ENCODE results near the gene MAP2K3.
A peak's percentile ranks its signal among the peaks of the same experiment; 100 is the strongest.

Gene MAP2K3

GRCh38 chr17:21283482-21284318 lies 811 bp upstream of the MAP2K3 start:
- Histone ChIP-seq H3K4me3 (ENCODE audit: low read length) (peak overlapping the region; percentile 32; the same call in 1 of the 2 replicates), H3K27ac (ENCODE audit: low read length) (no peak overlapping the region), H3K9me3 (ENCODE audit: control insufficient read depth, insufficient read depth, low read length) (no peaks in the 10 kb centered on the region), H3K4me1 (ENCODE audit: control insufficient read depth, insufficient read depth, low read length) (no peaks in the 10 kb centered on the region; the same call in 1 of the 2 replicates), H3K36me3 (ENCODE audit: control insufficient read depth, insufficient read depth, low read length) (no peaks in the 10 kb centered on the region), H3K27me3 (ENCODE audit: control insufficient read depth, insufficient read depth, low read length) (no peaks in the 10 kb centered on the region; the same call in 1 of the 2 replicates)
- no peak for DNase-seq (ENCODE audit: low read depth, low spot score)
- WGBS (ENCODE audit: insufficient coverage, insufficient read length): no CpG with 5 or more reads among the region's 49 CpGs

DNA sequence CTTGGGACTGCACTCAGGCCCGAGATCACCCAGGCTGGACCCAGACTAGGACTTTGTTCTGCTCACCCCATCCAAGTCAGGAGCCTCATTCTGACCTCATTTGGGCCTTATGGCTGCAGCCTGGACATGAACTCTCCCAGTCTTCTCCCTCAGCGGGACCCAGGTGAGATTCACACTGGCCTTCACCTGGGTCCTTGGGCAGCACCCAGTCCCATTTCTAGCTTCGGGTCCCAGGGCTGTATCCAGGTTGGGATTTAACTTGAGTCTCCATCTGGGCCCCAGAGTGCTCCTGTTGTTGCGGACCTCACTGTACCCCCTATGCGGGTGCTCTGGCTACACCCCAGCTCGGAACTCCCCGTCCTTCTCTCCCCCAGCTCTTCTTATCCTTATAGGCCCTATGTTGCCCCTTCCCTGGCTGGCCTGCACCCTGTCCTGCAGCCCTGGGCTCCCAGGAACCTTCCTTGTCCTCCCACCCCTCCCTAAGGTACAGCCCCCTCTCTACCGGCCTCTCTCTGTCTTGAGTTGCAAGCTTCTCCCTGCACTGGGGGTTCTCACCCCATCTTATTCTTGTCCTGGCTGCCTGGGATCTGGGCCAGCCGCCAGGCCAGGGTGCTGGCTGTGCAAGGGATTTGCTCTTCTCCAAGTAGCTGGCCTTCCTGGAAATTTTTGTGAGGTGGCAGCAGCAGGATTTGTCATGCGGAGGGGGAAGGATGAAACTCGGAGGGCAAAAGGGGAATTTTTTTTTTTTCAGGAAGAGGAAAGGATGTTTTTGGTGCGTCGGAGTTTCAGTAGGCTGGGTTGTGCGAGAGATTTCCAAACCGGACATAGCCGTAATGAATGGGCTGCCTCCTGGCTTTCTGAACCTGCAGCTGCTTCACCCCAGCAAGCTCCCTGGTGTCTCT lies 904 bp downstream of the MAP2K3 start:
- H3K27ac ChIP-seq (ENCODE audit: low read length): no peak overlapping the region
- no peaks in the 10 kb centered on the region; the same call in 1 of the 2 replicates for H3K4me1 ChIP-seq (ENCODE audit: control insufficient read depth, insufficient read depth, low read length)
- no peaks in the 10 kb centered on the region; the same call in 1 of the 2 replicates for H3K27me3 ChIP-seq (ENCODE audit: control insufficient read depth, insufficient read depth, low read length)
- WGBS (ENCODE audit: insufficient coverage, insufficient read length): no CpG with 5 or more reads among the region's 16 CpGs
- no peaks in the 10 kb centered on the region for H3K36me3 ChIP-seq (ENCODE audit: control insufficient read depth, insufficient read depth, low read length)
- no peak for DNase-seq (ENCODE audit: low read depth, low spot score)
- peak overlapping the region; percentile 77 for H3K4me3 ChIP-seq (ENCODE audit: low read length)
- H3K9me3 ChIP-seq (ENCODE audit: control insufficient read depth, insufficient read depth, low read length): no peaks in the 10 kb centered on the region

DNA sequence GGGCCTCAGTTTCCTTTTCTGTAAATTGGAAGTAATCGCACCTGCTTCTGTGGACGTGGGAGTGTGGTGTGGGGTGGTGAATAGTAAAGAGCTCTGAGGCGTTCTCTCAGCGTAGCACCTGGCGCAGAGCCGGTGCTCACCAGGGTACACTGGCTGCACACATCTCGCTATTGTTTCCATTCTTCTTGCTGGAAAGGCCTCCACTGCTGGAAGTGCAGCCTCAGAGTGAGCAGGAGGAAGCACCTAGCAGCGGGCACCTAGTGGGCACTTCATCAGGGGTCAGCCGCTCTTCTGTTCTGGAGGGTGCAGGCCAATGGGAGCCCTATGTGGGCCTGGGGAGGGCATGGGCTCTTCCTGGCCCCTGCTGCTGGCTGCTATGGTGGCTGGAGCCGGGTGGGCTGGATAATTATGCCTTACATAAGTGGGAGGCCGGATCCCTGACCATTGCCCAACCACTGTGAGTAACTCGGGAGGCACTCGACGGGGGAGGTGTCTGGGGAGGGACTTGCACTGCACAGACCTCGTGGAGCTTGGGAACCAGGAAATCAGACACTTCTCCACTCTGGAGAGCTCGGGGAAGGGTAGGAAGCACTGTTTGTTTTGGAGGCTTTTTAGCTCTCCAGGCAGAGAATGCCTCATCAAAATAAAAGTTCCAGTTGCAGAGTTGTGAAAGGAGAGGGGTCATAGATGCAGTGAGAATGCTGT lies 1.7 kb downstream of the MAP2K3 start:
- no peaks in the 10 kb centered on the region; the same call in 1 of the 2 replicates for H3K4me1 ChIP-seq (ENCODE audit: control insufficient read depth, insufficient read depth, low read length)
- no peaks in the 10 kb centered on the region for H3K36me3 ChIP-seq (ENCODE audit: control insufficient read depth, insufficient read depth, low read length)
- no peaks in the 10 kb centered on the region for H3K9me3 ChIP-seq (ENCODE audit: control insufficient read depth, insufficient read depth, low read length)
- no peak overlapping the region for H3K27ac ChIP-seq (ENCODE audit: low read length)
- WGBS (ENCODE audit: insufficient coverage, insufficient read length): no CpG with 5 or more reads among the region's 16 CpGs
- H3K4me3 ChIP-seq (ENCODE audit: low read length): no peak overlapping the region
- H3K27me3 ChIP-seq (ENCODE audit: control insufficient read depth, insufficient read depth, low read length): no peaks in the 10 kb centered on the region; the same call in 1 of the 2 replicates
- DNase-seq (ENCODE audit: low read depth, low spot score): no peak

- no peaks in the 10 kb centered on the region; the same call in 1 of the 2 replicates for H3K4me1 ChIP-seq (ENCODE audit: control insufficient read depth, insufficient read depth, low read length)
- no peak for DNase-seq (ENCODE audit: low read depth, low spot score)
- WGBS (ENCODE audit: insufficient coverage, insufficient read length): no CpG with 5 or more reads among the region's 9 CpGs
- no peak overlapping the region for H3K4me3 ChIP-seq (ENCODE audit: low read length)
- no peaks in the 10 kb centered on the region; the same call in 1 of the 2 replicates for H3K27me3 ChIP-seq (ENCODE audit: control insufficient read depth, insufficient read depth, low read length)
- H3K9me3 ChIP-seq (ENCODE audit: control insufficient read depth, insufficient read depth, low read length): no peaks in the 10 kb centered on the region
- no peaks in the 10 kb centered on the region for H3K36me3 ChIP-seq (ENCODE audit: control insufficient read depth, insufficient read depth, low read length)
- H3K27ac ChIP-seq (ENCODE audit: low read length): no peak overlapping the region
Measured at GRCh38 chr17:21286909-21287702, 2.6 kb downstream of the MAP2K3 start.

DNA sequence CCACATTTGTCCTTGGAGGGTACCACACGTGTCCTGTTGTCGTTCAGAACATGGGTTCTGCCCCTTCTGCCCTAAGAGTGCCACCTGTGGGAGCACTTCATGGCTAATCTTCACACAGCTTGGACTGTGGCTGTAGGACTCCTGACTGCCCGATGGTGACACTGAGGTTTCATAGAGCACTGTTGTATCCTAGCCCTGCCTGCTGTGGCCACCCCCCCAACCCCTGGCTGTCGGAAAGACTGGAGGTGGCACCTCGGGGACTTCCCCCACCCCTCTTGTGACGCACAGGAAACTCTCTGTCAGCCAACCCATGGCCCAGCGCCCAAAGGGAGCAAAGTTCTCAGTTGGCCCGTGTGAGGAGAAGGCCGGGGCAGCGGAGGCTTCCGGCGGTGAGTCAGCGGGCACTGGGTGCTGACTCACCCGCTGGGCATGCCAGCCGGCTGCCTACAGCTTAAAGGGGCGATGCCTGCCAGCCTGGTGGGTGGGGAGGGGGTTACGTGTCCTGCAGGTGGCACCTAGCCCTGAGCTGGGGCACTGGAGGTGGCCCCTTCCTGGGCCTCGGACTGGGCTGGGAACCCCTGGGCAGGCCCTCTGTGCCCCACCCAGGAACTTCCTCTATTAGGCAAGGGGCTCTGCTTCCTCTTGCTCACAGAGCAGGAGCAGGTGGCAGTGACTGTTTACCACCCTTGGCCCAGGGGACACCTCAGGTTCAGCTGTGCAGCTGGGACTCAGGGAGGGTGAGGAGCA lies 3.4 kb downstream of the MAP2K3 start:
- Histone ChIP-seq H3K27ac (ENCODE audit: low read length) (no peak overlapping the region), H3K36me3 (ENCODE audit: control insufficient read depth, insufficient read depth, low read length) (no peaks in the 10 kb centered on the region), H3K27me3 (ENCODE audit: control insufficient read depth, insufficient read depth, low read length) (no peaks in the 10 kb centered on the region; the same call in 1 of the 2 replicates), H3K9me3 (ENCODE audit: control insufficient read depth, insufficient read depth, low read length) (no peaks in the 10 kb centered on the region), H3K4me3 (ENCODE audit: low read length) (no peak overlapping the region), H3K4me1 (ENCODE audit: control insufficient read depth, insufficient read depth, low read length) (no peaks in the 10 kb centered on the region; the same call in 1 of the 2 replicates)
- no CpG with 5 or more reads among the region's 18 CpGs for WGBS (ENCODE audit: insufficient coverage, insufficient read length)
- DNase-seq (ENCODE audit: low read depth, low spot score): no peak

DNA sequence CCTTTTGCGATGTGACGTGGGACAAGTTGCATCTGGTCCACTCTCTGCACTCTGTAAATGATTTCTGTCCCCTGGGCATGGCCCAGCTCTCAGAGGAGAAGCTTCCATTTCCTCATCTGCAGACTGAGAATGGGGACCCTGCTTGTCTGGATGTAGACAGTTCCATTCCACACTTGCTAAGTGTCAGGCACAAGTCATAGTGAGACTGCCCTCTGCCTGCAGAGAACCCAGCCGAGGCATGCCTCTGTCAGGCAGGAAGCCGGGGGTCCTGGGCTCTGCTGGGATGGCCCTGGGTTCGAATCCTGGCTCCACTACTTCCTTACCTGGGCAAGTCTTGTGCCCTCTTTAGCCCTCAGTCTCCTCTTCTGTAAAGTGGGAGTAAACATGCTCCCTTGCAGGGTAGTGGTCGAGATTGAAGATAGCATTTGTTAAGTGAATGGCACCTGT lies 4.1 kb downstream of the MAP2K3 start:
- no peaks in the 10 kb centered on the region for H3K9me3 ChIP-seq (ENCODE audit: control insufficient read depth, insufficient read depth, low read length)
- H3K4me1 ChIP-seq (ENCODE audit: control insufficient read depth, insufficient read depth, low read length): no peaks in the 10 kb centered on the region; the same call in 1 of the 2 replicates
- H3K36me3 ChIP-seq (ENCODE audit: control insufficient read depth, insufficient read depth, low read length): no peaks in the 10 kb centered on the region; the same call in 1 of the 2 replicates
- no peak overlapping the region for H3K27ac ChIP-seq (ENCODE audit: low read length)
- H3K27me3 ChIP-seq (ENCODE audit: control insufficient read depth, insufficient read depth, low read length): no peaks in the 10 kb centered on the region; the same call in 1 of the 2 replicates
- no peak for DNase-seq (ENCODE audit: low read depth, low spot score)
- WGBS (ENCODE audit: insufficient coverage, insufficient read length): no CpG with 5 or more reads among the region's 6 CpGs
- H3K4me3 ChIP-seq (ENCODE audit: low read length): no peak overlapping the region

DNA sequence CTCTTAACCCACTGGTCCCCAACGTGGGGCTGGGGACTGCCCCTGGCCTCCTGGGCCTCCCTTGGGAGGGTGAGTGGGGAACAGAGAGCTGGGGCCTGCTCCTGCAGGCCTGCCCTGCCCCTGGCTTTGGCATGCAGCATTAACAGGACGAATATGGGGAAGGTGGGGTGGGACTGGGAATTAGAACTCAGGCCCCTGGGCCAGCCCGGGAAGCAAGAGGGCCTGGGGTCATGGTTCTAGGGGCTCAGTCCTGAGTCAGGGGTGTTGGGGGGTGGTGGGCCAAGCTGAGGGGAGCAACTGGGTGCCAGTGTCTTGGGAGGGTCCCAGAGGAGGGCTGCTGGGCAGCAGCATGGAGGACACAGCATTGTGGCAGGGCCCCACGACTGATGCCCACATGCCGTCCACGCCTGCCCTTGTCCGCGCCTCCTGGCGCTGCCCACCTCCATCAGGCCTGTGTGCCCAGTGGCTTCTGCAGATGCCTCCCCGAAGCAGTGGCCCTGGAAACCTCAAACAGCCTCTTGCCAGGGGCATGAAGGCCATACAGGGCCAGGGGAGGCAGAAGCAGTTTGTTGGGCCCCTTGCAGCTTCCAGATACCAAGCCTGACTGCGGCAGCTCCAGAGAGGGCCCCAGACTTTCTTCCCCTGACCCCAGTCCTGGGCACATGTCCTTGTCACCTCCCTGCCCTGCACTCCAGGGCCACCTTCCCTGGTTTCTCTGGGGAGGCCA lies 4.8 kb downstream of the MAP2K3 start:
- no peak overlapping the region for H3K27ac ChIP-seq (ENCODE audit: low read length)
- H3K36me3 ChIP-seq (ENCODE audit: control insufficient read depth, insufficient read depth, low read length): no peaks in the 10 kb centered on the region; the same call in 1 of the 2 replicates
- H3K4me1 ChIP-seq (ENCODE audit: control insufficient read depth, insufficient read depth, low read length): no peaks in the 10 kb centered on the region; the same call in 1 of the 2 replicates
- H3K4me3 ChIP-seq (ENCODE audit: low read length): no peak overlapping the region
- no peaks in the 10 kb centered on the region for H3K27me3 ChIP-seq (ENCODE audit: control insufficient read depth, insufficient read depth, low read length)
- DNase-seq (ENCODE audit: low read depth, low spot score): no peak
- no peaks in the 10 kb centered on the region for H3K9me3 ChIP-seq (ENCODE audit: control insufficient read depth, insufficient read depth, low read length)
- WGBS (ENCODE audit: insufficient coverage, insufficient read length): no CpG with 5 or more reads among the region's 11 CpGs

- no CpG with 5 or more reads among the region's 18 CpGs for WGBS (ENCODE audit: insufficient coverage, insufficient read length)
- H3K27me3 ChIP-seq (ENCODE audit: control insufficient read depth, insufficient read depth, low read length): no peaks in the 10 kb centered on the region
- no peak overlapping the region for H3K27ac ChIP-seq (ENCODE audit: low read length)
Measured at GRCh38 chr17:21289902-21290571, 5.5 kb downstream of the MAP2K3 start.

More at GRCh38 chr17:21289902-21290571, 5.5 kb downstream of the MAP2K3 start:
- H3K36me3 ChIP-seq (ENCODE audit: control insufficient read depth, insufficient read depth, low read length): no peaks in the 10 kb centered on the region; the same call in 1 of the 2 replicates
- no peaks in the 10 kb centered on the region; the same call in 1 of the 2 replicates for H3K4me1 ChIP-seq (ENCODE audit: control insufficient read depth, insufficient read depth, low read length)
- DNase-seq (ENCODE audit: low read depth, low spot score): no peak
- no peaks in the 10 kb centered on the region for H3K9me3 ChIP-seq (ENCODE audit: control insufficient read depth, insufficient read depth, low read length)
- H3K4me3 ChIP-seq (ENCODE audit: low read length): no peak overlapping the region
